Renal pelvis (tissue), 4 donors: Measurements from ENCODE around the gene LARGE1. TPM values are rescaled to one million over a fixed set of nuclear protein-coding genes. Genes with fewer than 3 reads are reported as not detected.

Source experiments
- DNase-seq: peaks from one replicate; pipeline ENCODE4 v3.0.0-alpha.2; 2013
- polyA plus RNA-seq, 3 donors: library from polyadenylated mRNA; unstranded; fragments of 120-200 nt; gene quantifications; one replicate each; pipeline ENCODE4 v1.2.1, GENCODE V29; 2013; ENCODE audit not compliant: insufficient read length in 3 of 3

LARGE1 gene
- polyA plus RNA-seq, 3 donors, result 27.6 to 31.2 (median 28.1) TPM

DNA sequence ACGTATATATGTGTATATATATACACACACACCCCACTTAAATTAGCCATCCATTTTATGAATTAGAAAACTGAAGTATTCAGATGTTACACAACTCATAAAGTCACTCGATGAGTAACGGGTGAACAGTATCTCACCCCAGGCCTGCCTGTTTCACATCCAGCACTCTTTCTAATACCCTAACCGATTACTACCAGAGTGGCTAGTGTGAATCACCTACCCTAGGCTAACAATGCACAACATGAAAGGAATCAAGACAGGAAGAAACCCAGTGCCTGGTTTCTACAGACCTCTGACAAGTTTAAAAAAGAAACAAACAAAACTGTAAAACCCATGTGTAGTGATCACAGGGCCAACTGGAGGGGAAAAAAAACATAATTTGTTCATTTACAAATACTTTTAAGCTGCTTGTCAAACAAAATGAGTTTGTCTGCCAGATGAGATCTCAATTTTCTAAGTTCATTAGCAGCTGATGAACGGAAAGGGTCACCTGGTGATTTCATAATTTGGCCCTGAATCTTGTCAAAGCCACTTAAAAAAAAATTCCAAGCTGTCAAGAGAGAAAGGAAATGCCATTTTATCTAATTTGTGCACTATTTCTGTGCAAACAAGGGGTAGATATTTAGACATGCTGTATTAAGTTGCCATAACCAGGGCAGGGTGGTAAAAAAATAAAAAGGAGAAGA, 134.8 kb downstream of the LARGE1 start:
- DNase-seq, result no peak

DNA sequence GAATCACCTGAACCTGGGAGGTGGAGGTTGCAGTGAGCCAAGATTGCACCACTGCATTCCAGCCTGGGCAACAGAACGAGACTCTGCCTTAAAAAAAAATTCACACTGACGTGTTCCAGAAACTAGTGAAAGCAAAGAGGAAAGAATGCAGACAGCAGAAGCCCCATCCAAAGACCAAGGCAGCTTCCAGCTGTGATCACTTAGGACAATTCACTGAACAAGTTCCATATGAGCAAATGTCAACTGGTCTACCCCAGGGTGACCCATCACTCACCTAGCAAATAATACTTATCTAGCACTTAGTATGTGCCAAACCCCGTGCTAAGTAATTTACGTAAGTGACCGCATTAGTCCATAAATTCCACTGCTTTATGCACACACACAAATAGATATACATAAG, 138.9 kb downstream of the LARGE1 start:
- no peak for DNase-seq

DNA sequence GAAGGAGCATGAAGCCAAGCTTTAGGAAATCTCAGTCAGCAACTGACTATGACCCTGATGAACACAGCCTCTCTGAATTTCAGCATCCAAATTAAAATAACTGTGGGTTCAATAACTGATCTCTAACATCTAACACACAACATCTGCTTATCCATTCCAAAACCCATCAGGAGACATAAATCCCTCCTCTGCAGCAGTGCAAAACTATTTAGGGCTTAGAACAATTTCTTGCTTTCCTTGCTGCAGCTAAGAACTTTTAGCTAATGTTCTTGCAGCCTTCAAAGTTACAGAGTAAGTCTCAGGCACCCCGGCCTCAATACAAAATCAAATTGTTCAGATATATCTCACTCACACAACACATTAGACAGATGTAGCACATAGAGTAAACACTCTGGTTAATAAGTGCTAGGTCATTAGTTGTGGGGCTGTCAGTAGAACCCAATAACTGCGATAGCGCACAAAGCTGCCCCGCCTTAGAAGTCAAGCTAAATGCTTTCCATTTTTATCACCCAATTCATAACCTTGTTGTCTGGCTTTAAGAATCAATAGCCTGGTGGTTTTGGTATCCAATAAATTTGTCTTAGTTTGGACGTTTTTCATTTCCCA, 139.6 kb downstream of the LARGE1 start:
- DNase-seq, result no peak

DNA sequence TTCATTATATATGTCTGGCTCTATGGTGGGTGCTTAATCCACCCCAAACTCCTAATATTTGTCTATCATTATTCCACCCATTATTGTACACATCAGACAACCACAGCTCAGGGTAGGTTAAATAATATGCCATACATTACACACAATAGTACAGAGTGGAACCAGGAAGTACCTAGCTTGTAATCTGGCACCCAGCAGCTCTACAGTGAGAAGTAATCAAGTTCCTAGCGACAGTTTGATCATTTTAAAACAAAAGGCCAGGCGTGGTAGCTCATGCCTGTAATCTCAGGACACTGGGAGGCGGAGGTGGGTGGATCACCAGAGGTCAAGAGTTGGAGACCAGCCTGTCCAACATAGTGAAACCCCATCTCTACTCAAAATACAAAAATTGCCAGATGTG, 141.0 kb downstream of the LARGE1 start:
- no peak for DNase-seq

DNA sequence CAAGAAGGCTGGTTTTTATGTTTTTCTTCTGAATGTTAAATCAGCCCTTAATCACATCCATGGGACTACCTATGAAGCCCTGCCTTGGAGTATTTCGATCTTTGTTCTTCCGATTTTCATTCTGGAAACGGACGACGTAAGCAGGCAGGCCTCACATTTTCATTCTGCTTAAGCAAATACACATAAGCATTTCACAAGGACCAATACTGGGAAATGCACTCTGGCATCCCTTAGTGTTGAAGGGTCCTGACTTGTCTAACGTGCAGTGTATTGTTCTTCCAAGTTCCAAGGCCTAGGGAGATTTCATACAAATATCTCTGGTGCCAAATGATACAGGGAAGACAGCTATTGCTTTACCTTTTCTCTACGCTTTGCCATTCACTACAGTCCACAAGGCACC, 143.8 kb downstream of the LARGE1 start:
- no peak for DNase-seq

DNA sequence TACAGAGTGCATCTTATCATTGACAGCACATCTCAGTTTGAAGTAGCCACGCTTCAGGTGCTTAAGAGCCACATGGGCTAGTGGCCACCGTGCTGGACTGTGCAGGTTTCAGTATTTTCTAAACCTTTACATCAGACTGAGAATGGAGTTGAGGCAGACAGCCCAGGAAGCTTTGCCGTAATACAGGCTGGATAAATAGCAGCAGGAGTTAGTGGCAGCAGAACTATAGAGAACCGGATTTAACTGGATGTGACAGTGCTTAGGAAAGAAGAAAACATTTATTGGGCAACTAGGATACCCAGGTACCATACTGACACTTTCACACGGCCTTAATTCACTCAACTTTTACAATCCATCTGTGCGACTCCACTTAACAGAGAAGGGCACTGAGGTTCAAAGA, 145.5 kb downstream of the LARGE1 start:
- no peak for DNase-seq

DNA sequence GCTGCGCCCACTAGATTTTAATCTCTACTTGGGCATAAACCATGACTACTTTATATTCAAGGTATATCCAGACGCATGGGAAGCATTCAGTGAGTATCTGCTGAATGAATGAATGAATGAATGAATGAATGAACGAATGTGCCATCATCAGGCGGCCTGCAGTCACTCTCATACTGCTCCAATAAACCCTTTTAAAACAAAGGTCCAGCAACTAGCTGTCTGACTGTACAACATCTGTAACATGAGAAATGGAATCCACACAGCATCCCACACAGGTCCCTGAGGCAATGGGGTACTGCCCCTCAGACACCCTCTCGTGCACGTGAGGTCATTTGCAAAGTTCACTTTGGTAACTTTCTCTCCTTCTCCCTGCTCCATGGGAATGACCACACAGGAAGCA, 147.5 kb downstream of the LARGE1 start:
- no peak for DNase-seq

DNA sequence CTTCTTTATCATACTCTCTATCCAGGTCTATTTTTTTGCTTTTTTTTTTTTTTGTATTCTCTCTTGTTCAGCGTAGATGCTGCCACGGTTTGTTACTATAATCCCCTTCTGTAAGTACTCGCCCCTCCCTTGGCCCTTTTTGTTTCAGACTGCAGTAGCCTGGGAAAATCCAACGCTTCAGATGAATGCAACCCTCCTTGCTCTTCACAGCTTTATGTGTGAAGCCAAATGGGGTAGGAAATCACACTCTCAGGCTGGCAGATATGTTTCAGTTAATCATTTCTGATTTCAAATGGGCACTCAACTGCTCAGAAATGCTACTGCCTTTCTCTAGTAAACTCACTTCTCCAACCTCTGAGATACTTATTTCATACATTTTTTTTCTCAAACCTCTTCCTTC, 149.1 kb downstream of the LARGE1 start:
- no peak for DNase-seq

DNA sequence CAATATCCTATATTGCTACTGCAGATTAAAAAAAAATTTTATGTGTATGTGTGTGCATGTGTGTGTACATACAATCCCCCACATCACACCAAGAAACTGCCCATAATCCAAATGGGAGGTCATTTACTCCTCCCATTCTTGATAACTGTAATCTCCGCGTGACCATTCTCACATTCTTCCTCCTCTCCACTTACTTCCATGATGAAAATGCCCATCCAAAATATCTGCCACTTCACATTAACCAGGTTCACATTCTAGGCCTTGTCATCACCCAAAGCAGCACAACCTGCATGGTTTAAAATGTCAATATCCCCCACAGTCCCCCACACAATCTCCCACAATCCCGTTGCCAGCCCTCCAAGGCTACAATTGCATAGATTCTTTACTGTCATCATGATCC, 149.6 kb downstream of the LARGE1 start:
- no peak for DNase-seq

DNA sequence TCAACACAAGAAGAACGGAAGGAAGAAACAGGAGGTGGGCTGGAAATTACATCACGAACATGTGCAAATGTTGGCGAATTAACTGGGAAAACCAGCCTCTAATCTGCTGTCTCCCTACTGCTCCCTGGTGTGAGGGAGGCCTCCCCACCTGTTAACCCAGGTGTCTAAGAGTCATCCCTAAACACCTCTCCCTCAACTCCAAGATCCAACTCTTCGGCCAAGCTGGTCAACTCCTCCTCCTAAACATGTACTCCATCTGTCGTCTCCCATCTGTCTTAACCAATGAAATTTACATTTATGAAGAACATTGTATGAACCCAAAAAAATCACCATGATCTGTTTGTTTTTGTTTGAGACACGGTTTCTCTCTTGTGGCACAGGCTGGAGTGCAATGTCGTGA, 154.2 kb downstream of the LARGE1 start:
- no peak for DNase-seq

DNA sequence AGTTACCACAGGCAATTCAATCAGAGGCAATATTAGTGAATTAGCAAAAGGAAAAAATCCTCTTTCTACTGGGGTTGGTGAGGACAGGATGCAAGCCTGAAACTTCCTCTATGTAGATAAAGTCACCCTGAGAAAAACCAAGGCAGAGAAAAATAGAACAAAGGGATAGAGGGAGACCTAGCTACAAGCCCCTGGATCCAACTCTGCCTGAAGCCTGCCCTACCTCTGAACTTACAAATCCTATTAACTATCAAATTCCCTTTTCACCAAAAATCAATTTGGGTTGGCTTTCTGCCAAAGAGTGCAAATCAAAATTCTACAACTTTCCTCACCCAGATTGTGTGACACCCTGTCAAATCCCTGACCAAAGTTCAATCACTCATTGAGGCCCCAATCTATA, 161.3 kb downstream of the LARGE1 start:
- DNase-seq, result no peak

DNA sequence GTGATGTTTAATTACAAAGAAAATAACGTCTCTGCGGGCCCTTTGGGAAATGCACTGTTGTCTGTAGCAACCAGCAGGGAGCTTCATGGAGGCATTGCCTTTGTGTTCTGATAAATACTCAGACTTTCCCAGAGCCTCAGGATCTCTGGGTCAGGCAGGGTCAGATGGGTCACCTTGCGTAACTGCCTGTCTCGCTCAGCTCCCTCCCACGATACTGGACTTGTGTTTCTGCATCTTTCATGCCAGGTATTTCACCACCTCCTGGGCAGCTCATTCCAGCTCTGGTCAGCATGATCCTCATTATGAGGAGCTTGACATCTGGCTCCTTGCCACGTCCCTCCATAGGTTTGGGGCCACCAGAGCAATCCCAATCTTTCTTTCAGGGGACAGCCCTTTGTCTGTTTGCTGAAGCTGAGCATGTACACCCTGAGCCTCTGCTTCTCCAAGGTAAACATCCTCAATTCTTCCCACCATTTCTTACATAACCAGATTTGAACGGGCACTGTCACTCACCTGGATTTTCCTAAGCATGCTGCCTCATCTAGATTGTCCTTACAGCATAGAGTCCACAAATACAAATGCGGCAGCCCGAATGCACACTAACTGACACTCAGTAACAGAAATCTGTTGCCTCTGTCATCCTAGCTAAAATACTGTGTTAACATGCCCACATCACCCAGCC, 162.3 kb downstream of the LARGE1 start:
- DNase-seq, result no peak

DNA sequence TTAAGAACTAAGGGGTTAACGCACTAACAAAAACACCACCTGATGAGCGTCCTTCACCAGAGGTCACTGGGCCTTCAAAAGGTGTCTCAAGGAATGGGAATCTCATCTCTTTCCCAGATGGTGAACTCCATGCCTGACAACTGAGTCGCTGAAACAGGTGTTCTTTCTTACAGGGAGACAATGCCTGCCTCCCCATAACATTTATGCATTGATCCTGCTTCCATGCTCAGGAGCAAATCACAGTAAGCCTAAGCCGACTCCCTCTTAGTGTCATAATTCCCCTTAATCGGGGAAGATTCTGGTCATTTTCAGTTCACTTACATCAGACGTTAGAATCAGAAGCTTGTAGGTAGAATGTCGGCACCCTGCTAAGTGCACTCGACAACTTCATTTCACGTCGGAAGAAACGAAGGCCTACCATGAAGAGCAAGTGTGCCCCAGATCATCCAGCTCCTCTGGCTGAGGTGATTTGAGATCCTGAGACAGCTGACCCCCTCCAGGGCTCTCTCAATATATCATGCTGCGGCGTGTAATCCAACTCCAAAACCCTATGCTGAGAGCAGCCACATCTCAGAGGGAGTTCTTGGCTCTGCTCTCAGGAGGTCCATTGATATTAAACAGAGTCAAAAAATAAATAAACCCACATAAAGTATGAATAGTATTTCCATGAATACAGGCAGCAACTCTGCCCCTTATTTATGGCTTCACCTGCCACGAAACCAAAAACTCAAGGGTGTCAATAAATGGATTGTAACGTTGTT, 163.1 kb downstream of the LARGE1 start:
- DNase-seq, result peak; percentile 49

DNA sequence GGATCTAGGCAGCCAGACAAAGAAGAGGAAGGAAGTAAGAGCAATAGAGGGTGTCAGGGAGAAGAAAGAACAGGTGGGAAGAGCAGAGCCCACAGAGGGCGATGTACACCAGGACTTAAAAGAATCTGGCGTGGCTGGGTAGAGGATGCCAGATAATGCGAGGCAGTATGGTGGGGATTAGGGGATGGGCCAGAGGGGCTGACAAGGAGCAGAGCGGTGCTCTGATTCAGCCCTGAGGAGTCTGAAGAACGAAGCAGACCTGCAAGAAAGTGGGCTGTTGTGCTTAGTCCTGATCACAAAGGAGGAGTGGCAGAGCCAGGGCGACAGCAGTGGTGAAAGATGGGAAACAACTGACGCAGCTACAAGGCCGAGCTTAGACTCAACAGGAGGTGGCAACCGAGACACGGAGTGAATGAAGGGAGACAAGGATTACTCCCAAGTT, 163.7 kb downstream of the LARGE1 start:
- DNase-seq, result no peak

DNA sequence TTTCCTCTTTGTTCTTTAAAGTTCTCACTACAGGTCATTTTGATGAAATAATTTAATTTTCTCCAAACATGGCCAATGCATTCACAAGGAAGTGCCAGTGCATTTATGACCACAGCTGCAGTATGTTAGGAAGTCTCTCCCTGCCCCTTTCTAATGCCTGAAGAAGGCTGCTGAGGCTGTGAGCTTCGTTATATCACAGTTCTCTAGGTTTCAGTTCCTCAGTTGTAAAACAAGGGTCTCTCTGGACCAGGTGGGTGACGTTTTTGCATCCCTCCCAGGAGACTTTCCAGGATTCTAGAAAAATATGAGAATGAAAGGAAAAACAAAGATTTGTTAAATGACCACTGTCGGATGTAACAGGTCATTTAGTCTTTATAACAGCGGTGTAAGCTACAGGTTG, 171.6 kb downstream of the LARGE1 start:
- DNase-seq, result no peak

DNA sequence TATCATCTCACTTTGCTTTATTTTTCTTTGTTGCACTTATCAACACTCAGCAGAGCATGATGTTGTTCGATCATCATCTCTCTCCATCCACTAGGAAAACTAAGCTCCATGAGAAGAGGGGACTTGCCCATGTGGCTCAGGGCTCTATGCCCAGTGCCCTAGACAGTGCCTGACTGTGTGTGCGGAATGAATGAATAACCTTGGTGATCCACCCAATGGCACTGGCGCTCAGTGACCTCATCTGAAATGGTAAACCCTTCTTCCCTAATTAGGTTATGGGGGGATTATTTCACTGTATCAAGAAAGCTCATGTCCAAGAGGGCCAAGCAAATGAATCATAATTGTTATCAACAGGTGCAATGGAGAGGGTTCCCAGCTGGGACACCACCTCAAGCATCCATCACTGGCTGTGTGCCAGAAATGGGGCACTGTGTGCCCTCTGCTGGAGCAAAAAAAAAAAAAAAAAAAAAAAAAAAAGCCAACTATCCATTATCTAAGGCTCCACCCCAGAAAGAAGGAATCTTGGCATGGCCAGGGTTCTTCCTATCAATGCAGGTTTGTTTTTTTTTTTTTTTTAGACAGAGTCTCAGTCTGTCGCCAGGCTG, 172.6 kb downstream of the LARGE1 start:
- no peak for DNase-seq

DNA sequence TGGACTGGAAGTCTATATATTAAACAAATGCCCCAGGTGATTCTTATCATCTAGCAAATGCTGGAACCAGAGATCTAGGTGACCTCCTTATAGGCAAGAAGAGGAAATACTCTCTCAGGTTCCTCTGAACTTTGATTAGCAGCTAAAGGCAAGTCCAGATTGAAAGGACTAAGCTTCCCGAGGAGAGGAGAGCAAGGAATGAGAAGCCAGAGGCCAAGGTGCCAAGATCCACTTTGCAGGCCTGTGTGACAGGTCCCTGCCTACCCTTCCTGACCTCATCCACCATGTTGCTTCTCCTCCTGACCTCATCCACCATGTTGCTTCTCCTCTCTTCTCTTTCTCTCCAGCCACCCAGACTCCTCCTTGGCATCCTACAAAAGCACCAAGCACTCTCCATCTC, 173.2 kb downstream of the LARGE1 start:
- DNase-seq, result no peak

DNA sequence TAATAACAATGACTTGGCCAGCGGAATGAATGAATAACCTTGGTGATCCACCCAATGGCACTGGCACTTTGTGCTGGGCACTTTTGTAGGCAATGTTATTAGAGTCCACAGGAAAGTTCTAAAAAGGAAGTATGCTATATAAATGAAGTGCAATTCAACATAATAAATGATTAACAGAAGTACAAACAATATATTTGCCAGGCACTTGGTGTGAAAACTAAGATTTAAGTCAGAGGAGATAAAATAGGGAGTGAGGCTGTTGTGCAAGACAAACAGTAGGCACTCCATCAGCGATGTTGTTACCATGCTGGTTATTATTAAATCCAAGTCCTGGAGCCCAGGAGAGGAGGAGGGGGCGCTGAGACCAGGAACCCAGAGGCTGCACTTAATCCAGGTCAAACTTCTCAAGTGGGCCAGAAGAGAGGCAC, 173.8 kb downstream of the LARGE1 start:
- no peak for DNase-seq

DNA sequence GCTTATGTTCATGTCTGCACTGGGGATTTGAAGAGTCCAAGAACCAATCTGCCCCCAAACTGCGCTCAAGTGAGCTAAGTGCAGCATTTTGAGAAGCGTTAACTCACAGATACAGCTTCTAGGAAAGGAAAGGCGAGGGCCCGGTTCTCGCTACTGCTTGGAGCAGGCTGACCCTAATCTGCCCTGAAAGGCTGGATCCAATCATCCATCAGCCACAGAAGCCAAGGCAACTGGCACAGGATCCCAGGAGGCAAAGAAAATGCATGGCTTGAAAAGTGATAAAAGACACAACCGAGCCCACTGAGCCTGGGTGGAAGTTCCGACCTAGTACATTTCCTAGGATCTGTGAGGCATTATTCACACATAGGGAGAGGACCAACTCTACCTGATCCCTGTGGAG, 174.8 kb downstream of the LARGE1 start:
- DNase-seq, result no peak

DNA sequence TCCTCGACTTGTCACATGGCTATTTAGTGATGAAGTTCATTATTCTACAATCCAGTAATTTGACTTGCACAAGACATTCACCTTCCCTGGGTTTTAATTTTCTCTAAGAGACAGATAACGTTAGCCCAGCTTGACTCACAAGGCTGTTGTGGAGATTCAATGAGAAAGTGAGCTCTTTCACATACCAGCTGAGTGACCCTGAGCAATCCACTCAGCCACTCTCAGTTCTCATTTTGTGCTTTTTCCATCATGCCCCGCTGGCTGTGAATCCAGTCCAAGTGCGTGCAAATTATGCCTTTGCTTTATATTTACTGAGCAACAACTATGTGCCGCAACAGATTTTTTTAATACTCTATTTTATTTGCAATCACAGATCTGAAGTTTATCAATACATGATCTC, 176.5 kb downstream of the LARGE1 start:
- DNase-seq, result no peak

DNA sequence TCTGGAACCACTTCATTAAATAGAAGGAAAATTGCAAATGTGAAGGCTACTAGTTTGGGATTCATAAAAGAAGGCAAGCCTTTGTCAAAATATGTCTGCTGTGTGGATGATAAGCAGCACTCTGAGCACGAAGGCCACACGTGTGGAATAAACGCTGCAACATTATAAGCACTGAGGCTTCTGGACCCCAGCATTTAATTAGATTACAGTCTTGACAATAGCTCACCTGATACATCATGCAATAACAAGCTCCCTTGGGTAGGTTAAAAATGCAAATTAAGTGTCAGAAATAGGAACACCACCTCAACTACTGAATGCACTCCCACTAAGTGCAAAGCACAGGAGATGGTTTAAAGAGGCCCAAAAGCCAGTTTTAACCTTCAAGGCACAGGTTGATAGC, 179.3 kb downstream of the LARGE1 start:
- DNase-seq, result no peak

DNA sequence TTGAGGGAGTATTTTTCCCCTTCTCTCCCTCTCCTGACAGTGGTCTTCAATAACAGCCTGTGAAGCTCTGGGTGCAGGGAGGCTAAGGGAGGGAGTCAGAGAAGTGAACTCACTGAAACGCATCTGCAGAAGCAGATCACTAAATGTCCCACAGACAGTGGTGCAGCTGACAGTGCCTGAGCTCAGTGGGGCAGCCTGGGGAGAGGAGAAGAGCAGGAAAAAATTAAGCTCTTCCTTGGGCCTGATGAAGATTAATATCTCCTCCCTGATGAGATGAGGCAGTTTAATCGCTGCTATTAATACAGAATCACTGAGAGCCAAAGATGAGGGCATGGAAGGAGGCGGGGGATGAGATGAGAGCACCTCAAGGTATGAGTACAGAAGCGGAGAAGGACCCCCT, 180.8 kb downstream of the LARGE1 start:
- no peak for DNase-seq
